Omental fat pad (tissue), 4 donors: ENCODE measurements around the gene GIPC3. TPM values are rescaled to one million over a fixed set of nuclear protein-coding genes. Genes with fewer than 3 reads are reported as not detected.

Source experiments
- ATAC-seq: fragments of 150-250 bp; one replicate; pipeline ENCODE4 v1.9.1; 2016; ENCODE audit warnings: mild to moderate bottlenecking, moderate library complexity; ENCODE audit not compliant: low FRiP score
- DNase-seq: peaks from one replicate; pipeline ENCODE4 v3.0.0-alpha.2; 2019; ENCODE audit warnings: low spot score
- total RNA-seq, 4 donors: library from RNA; depleted of rRNA; stranded (reverse); fragments of >200 nt; gene quantifications; one replicate each; pipeline ENCODE4 v1.1.0, GENCODE V29; 2016
- TF ChIP-seq, protein P1 (sequence below), 3 donors: fragments of 450-650 bp; IDR thresholded peaks; one replicate each; pipeline ENCODE4 v1.5.1; 2016 to 2017; ENCODE audit warnings: antibody characterized with exemption in 3 of 3, mild to moderate bottlenecking in 3 of 3, moderate library complexity in 2 of 3

The GIPC3 gene
- total RNA-seq, 4 donors from 2014 or later: 0.56 to 3.0 (median 1.0) TPM

DNA sequence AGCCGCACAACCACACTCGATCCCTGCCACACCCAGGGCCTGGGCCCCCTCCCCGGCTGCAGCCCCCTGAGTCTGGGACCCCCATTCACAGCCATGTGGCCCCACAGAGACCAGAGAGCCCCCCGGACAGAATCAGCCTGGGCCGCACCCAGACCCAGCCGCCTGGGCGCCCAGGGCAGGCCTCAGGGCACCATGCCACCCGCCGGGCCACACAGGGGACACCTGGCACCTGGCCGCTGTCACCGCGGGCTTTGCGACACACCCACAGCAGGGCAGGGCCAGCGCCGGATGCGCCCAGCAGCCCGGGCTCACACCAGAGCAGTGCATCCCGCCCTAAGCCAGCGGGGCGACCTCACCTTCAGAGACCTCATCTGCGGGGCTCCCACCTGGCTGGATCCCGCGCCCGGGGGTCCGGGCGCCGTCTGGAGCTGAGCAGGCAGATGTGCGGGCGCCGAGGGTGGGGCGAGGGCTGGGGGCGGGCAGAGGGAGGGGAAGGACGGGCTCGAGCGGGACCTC, 21.0 kb downstream of the GIPC3 start:
- DNase-seq: no peak
- ATAC-seq: no peak
- TF ChIP-seq, protein P1, sequence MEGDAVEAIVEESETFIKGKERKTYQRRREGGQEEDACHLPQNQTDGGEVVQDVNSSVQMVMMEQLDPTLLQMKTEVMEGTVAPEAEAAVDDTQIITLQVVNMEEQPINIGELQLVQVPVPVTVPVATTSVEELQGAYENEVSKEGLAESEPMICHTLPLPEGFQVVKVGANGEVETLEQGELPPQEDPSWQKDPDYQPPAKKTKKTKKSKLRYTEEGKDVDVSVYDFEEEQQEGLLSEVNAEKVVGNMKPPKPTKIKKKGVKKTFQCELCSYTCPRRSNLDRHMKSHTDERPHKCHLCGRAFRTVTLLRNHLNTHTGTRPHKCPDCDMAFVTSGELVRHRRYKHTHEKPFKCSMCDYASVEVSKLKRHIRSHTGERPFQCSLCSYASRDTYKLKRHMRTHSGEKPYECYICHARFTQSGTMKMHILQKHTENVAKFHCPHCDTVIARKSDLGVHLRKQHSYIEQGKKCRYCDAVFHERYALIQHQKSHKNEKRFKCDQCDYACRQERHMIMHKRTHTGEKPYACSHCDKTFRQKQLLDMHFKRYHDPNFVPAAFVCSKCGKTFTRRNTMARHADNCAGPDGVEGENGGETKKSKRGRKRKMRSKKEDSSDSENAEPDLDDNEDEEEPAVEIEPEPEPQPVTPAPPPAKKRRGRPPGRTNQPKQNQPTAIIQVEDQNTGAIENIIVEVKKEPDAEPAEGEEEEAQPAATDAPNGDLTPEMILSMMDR (IDR thresholded peaks at IDR 0.05): no peak

DNA sequence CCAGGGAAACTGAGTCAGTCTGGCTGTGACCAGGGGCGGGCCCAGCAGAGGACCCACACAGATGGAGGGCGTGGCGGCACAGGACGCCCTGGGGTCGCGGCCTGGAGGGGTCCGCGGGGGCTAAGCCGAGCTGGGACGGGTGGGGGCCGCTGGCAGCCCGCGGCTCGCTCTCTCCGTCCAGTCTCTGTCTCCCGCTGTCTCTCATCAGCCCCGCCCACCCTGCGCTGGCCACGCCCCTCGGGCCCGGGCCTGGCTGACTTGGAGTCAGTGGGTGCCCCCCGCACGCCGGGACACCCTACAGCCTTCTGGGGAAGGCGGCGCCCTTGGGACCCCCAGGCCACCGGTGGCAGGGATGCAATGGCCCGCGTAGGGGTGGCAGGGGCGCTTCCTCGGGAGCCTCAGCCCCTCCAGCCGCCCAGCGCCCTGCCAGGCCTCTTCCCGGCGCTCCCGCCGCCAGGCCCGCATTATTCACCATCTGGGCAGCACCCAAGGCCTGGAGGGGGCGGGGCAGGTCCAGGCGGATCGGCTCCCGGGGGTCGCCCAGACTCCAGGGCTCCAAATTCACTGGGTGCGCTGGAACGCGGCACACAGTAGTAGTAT, 21.5 kb downstream of the GIPC3 start, which contains the start of gene TBXA2R:
Gene TBXA2R (minus strand): TSS at position 186 of the 600 bp plus-strand sequence. CDS start 6,241 bp downstream, outside the sequence.
- TF ChIP-seq, protein P1 (IDR thresholded peaks at IDR 0.05): no peak
- ATAC-seq: peak; percentile 79
- DNase-seq: peak; percentile 82

DNA sequence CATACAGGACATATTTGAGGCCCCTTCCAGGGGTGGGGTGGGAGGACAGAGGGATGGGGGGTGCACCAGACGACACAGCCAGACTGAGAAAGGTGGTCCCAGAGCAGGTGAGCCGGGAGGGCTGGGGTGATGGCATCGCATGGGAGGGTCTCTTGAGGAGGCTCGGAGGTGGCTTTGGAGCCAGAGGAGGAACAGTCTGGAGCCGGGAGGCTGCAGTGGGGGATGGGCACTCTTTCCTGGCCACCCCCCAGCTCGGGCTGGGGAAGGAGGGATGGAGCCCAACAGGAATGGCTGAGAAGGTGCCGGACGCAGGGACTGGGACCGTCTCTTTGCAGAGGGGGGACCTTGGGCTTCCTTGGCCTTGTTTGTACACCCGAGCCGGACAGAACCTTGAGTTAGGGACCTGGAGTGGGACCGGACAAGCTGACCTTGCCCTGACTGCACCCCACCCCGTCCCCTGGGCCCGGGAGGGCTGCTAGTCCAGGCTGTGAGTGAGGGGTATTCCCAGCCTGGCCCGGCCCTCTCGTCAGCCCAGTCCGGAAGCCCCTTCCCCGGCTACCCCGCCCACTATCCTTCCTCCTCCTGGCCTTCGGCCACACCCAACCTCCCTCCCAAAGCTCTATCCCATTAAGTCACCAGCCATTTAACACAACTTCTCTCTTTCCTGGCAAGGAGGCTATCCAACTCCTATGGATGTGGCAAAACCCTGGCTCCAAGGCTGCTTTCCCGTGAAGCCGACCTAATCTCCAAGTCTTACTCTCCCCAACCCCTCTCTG, 22.2 kb downstream of the GIPC3 start:
- TF ChIP-seq, protein P1 (IDR thresholded peaks at IDR 0.05): no peak
- no peak for DNase-seq
- peak; percentile 13 for ATAC-seq

DNA sequence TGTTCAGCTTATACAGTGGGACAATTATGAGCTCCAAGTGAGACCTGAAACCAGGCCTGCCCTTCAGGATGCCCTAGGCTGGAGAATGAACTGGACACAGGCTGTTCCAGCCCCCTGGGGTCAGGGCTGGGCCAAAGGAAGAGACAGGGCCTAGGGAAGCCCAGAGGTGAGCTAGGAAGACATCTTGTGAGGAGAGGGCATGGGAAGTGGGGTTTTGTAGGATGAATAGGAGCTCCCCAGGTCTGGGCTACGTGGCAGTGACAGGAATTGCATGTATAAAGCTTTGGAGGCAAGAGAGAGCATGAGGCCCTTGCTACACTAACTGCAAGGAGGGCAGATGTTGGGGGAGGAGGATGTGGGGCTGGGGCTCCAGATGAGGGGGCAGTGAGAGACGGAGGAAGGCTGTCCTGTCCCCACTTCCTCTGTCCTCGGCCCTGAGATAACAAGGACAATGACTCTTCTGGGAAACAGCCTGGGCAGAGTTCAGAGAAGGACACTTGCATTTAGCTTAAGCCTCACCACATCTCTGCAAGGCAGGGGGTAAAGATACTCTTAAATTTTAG, 22.9 kb downstream of the GIPC3 start:
- TF ChIP-seq, protein P1 (IDR thresholded peaks at IDR 0.05): no peak
- DNase-seq (no peak), ATAC-seq (no peak)

DNA sequence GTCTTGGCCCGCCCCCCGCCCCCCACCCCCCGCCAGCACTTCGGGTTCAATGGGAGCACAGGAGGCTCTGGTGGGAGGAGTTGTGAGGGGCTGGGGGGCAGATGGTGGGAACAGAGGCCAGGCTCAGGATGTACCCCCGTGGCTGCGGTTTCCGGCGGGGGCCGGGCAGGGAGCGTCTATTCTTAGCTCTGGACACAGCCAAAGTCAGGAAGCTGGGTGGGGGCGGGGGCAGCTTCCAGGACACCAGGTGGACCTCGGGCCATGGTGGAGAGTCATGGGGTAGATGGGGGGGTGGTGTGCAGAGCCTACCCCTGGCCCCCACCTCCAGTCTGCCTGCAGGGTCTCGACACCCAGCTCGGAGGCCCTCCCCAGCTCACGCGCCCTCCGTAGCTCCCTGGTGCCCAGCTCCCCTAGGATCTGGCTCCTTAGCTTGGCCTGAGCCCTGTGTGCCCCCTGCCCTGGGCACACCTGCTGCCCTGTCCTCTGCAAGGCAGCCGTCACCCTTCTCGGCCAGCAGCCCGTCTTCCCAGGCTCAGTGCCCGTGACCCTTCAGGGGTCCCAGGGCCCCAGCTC, 23.6 kb downstream of the GIPC3 start:
- TF ChIP-seq, protein P1 (IDR thresholded peaks at IDR 0.05): no peak
- no peak for DNase-seq
- no peak for ATAC-seq

DNA sequence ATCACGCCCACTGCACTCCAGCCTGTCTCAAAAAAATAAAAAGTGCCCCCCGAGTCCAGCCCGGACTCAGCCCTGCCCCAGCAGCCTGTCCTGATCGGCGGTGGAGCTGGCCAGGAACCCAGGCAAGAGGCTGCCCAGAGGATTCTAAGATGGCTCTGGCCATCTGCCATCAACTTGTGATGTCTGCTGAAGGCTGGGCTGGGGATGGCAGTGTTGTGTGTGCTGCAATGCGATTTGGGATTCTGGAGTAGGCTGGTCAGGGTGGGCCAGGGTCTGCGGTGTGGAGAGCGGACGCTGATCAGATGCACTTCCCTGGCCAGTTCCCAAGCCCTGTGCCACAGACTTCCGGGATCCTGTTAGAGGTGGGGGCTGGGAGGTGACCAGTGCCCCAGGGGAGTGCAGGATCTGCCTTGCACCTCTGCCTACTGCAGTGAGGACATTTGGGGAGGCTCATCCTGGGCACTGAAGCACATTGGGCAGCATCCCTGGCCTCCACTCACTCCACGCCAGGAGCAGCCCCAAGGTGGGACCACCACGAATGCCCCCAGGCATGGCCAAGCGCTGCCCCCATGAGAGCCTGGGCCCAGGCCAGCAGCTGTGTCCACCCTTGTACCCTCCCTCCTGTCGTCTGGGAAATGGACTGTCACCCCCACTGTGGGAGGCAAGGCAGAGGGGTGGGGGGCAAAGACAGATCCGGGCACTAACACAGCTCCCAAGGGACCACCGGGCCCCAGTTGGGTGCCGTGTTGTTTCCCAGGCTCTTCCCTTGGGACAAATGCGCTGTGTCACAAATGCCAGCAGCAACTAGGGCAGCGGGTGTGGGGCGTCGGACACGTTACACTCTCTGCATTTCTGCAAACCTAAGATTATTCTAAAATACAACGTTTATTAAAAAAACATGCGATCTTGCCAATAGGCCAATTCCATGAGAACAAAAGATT, 24.8 kb downstream of the GIPC3 start:
- TF ChIP-seq, protein P1 (IDR thresholded peaks at IDR 0.05): no peak
- ATAC-seq: no peak
- DNase-seq: no peak
